GM12872 (cell line): ENCODE data around the gene BMF.

Experiments used
- TF ChIP-seq, protein P1 (sequence below): IDR thresholded peaks from 3 replicates; pipeline ENCODE4 v1.5.1; 2011; ENCODE audit warnings: low read depth, mild to moderate bottlenecking, low read length, moderate library complexity; ENCODE audit not compliant: insufficient read depth

Gene BMF

DNA sequence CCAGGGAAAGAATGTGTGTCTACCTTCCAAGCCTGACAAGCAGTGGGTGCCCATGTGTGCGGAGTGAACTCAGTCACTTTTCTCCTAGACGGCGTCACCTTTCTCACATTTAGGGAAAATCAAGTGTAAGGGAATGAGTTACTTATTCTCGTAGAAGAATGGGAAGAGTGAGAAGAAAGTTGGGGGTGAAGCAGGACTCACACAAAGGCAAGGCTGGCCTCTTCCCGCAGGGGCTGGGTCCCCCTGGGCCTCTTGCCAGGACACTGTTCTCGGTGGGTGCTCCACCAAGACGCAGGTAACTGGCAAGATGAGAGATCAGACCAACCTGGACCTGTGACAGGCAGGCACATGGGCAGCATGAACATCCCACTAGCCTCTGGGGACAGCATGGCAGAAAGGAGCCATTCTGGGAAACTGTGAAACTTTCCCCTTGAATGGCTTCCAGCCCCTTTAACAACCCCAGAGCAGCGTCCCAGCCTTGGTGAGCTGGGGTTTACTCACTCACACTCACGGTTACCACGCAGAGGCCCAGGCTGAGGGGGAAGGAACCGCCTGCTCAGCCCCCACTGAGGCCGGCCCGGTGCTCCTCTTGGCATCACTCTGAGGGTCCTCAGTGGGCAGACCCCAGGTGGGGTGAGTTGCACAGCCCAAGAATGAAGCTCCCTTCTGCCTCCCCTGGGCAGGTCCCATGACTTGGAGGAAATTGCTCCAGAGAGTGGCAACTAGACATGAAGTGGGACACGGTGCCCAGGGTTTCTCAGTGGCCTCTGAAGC lies 54.7 kb downstream of the BMF start:
- TF ChIP-seq, protein P1, sequence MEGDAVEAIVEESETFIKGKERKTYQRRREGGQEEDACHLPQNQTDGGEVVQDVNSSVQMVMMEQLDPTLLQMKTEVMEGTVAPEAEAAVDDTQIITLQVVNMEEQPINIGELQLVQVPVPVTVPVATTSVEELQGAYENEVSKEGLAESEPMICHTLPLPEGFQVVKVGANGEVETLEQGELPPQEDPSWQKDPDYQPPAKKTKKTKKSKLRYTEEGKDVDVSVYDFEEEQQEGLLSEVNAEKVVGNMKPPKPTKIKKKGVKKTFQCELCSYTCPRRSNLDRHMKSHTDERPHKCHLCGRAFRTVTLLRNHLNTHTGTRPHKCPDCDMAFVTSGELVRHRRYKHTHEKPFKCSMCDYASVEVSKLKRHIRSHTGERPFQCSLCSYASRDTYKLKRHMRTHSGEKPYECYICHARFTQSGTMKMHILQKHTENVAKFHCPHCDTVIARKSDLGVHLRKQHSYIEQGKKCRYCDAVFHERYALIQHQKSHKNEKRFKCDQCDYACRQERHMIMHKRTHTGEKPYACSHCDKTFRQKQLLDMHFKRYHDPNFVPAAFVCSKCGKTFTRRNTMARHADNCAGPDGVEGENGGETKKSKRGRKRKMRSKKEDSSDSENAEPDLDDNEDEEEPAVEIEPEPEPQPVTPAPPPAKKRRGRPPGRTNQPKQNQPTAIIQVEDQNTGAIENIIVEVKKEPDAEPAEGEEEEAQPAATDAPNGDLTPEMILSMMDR = no peak

DNA sequence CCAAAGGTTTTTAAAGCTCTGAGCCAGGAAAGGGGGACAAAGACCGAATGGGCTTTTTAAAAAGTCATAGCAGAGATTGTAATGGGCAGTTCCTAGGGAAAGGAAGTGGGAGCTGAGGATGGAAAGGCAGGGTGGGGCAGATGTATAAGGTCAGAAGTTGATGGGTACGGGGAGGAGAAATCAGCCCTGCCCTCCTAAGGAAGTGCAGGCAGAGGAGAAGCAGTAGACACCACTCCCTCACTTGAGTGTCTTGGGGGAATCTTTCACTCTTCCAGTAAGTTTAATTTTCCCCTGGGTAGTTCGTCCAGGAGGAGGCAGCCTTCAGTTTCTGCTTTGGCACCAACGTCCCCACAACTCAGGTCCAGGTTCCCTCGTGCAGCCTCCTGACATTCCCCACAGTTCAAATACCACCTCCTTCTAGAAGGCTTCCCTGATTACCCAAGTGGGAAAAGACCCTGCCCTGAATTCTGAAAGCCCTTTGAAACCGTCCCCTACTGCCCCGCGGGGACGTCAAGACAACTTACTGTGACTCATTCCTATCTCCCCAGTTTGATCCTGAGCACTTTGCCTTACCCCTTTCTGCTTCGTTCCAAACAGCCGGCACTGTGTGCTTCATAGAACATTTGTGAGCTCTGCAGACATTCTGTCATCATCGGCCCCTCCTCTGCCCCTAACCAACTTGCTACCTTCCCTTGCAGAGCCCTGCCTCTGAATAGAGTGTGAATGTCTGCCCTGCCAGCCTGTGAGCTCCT lies 55.4 kb downstream of the BMF start:
- TF ChIP-seq, protein P1 = 0 out of 3 replicates have a peak, but pooled peaks have one; percentile 12

DNA sequence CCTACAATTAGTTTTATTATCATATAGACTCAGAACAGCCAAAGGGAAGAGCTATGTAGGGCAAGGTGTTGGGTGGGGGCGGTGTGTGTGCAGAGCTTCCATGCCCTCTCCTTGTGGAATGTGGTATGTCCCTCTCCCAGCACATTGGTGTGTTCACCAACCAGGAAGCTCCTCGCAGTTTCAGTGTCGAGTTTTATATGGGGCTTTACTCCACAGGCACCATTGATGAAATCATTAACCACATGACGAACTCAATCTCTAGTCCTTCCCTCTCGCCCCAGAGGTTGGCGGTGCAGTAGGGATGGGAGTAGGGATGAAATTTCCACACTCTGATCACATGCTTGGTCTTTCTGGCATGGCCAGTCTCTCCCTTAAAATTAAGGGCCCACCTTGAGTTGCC lies 56.1 kb downstream of the BMF start:
- TF ChIP-seq, protein P1 = no peak

DNA sequence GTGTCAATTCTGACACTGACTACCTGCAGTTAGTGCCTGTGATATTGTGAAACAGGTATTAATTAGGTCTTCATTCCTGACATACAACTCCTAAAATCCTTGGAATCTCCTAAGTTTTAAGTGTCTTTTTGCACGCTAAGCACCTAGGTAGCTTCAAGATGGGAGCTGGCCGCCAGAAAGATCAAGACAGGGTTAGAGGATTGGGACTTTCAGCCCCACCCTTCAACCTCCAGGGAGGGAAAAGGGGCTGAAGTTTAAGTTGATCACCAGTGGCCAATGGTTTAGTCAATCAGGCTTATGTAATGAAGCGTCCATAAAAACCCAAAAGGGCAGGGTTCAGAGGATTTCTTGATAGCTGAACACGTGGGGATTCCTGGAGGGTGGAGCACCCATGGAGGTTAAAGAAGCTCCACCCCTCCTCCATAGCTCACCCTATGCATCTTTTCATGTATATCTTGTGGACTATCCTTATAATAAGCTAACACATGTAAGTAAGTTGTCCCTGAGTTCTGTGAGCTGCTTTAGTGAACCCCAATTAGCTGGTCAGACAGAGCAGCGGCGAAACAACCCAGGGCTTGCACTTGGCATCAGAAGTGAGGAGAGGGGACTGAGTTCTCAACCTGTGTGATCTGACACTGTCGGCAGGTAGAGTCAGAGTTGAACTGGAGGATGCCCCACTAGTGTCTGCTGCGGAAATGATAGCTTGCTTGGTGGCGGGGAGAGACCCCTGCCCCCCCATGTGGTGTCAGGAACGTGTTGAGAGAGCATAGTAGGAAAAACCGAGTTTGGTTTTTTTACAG lies 56.9 kb downstream of the BMF start:
- TF ChIP-seq, protein P1 = no peak

DNA sequence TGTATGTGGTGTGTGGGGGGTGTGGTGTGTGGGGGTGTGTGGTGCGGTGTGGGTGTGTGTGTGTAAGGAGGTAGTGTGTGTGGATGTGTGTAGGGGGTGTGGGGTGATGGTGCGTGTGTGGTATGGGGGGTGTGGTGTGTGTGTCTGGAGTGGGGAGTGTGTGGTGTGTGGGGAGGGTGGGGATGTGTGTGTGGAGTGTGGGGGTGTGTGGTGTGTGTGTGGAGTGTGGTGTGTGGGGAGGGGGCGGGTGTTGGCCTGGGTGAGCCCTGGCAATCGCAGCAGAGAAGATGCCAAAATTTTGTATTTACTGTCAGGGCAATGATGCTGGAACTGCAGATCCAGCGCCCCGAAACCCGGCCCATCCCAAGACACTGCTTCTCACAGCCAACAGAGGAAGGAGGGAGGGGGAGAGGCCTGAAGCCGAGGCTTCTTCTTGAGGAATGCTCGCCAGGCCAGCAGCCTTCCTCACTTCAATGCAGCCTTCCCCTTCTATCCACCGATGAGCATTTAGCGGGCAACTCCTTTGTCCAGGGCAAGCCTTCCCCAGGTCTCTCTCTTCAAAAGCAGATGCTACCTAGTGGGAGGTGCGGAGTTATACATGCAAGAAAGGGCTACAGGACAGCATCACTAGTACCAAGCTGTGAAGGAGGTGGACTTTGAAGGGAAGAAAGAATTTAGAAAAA lies 57.8 kb downstream of the BMF start:
- TF ChIP-seq, protein P1 = no peak

DNA sequence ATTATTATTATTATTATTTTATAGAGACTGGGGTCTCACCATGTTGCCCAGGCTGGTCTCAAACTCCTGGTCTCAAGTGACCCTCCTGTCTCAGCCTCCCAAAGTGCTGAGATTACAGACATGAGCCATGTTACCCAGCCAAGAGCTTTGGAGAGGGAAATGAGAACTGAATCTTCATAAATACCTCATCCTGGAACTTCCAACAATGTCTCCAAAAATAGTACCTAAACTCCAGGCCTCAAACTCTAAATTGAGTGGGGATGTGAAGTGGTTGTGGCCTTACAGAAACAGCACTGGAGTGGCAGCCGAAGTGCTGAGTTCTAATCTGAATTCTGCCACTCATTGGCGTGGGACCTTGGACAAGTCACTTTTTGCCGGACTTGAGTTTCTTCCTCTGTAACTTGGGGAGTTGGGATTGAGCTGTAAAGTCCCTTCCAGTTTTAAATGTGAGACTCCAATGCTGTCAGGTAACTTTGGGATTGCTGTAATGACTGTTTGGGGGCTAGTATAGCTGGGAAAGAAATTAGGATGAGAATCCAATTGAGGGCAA lies 59.7 kb downstream of the BMF start:
- TF ChIP-seq, protein P1 = no peak
